ENCODE results near the gene NPB.

NPB gene

GRCh38 chr17:81898885-81899284, 3.2 kb upstream of the NPB start:
- in situ Hi-C loops (cut with MboI; ENCODE audit: low sequenced_read_pairs): no loop called here

DNA sequence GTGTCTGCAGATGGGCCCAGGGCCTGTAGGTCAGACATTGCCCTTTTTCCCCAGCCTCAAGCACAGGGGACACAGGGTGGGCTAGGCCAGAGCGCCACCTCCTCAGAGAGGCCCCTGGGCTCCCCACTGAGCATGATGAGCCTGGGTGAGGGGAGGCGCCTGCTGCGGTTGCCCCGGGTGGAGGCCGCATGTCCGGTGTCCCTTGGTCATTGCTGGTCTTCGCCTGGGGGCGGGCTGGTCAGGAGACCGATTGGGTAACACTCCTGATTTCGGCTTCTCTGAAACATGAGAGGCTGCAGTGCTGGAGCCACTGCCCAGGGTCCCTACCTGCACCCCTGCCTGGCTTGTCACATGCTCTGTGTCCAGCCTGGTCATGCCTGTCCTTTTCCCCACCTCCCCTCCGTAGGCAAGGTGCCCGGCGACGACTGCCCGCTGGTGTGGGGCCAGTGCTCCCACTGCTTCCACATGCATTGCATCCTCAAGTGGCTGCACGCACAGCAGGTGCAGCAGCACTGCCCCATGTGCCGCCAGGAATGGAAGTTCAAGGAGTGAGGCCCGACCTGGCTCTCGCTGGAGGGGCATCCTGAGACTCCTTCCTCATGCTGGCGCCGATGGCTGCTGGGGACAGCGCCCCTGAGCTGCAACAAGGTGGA, 2.4 kb upstream of the NPB start:
- in situ Hi-C loops (cut with MboI; ENCODE audit: low sequenced_read_pairs): no loop called here

DNA sequence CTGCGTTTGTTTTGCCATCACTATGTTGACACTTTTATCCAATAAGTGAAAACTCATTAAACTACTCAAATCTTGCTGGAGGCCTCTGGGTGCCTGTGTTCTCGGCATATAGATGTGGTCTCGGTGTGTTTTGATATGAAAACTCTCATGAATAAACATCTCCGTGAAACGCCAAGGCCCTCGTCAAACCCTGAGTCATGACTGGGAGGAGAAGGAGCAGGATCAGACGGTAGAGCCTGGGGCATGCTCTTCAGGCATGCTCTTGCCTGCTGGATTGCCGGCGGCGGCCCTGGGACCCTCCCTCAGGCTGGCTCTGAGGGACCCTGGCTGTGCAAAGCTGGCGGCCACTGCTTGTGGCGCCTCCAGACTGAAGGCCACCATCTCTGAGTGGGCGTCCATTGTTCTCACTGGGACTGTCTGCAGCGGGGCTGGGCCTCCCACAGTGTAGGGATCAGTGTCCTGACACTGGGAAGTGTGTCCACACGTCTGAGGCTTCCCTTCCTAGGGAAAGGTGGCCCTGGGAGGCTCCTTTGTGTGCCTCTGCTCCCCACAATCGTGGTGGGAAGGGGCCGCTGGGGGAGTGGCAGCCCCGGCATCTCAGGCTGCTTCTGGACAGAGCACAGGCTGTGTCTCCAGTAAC, 1.7 kb upstream of the NPB start:
- in situ Hi-C loops (cut with MboI; ENCODE audit: low sequenced_read_pairs): no loop called here

DNA sequence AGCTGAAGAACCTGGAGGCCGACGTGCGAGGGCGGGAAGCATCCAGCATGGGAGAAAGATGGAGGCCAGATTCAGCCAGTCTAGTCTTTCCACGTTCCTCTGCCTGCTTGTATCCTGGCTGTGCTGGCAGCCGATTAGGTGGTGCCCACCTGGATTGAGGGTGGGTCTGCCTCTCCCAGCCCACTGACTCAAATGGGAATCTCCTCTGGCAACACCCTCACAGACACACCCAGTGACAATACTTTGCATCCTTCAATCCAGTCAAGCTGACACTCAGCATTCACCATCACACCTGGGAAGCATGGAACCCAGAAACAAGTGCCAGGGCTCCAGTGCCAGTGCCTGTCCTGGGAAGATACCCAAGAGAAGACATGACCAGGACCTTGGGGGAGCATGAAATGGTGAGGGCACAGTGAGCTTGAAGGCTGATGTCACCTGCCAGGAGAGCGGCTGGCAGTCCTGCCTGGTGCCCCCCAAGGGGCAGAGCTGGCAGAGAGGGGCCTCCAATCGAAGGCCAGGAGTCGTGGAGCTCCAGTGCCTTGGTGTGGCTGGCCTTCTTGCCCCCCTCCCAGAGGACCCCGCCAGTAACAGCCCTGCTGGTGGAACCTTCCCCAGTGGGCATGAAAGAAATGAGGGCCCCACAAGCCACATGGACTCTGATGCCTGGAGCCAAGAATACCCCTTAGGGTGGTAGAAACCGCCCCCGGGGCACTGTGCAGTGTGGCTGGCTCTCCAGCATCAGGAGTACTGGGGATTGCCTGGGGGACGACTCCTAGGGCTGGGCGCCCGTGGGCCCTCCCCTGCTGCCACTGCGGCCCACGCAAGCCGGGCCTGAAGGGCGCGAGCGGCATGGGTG, 643 bp upstream of the NPB start:
- in situ Hi-C loops (cut with MboI; ENCODE audit: low sequenced_read_pairs): no loop called here

DNA sequence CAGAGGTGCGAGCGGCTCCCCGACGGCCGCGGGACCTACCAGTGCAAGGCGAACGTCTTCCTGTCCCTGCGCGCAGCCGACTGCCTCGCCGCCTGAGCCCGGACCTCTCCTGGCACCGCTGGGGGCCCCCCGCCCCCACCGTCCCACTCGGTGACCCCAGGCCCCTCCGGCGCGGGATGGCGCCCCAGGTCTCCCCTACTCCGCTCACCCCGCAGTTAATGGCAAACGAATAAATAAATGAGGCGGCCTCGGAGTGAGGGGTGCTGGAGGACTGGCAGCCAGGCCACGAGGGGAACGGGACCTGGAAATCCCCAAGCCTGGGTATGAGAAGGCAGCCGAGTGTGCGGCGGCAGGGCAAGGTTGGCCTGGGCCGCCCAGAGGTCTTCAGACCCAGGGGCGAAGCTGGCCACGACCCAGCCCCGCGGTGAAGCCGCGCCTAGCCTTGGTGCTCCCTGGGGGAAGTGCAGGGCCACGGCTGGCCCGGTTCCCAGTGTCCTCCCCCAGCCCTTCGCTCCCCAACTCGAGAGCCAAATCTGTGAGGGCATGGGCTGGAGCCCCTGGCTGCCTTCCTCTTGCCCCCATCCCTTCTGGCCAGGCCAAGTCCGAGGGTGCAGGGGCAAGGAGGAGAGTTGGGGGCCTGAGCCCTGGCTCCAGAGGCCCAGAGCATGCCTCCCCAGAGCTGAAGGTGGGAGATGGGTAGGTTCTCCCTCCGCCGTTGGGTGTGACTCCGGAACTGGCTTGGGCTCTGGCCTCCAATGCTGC, 796 bp downstream of the NPB start:
- in situ Hi-C loops (cut with MboI; ENCODE audit: low sequenced_read_pairs): no loop called here

- in situ Hi-C loops (cut with MboI; ENCODE audit: low sequenced_read_pairs): no loop called here
Observed at GRCh38 chr17:81903415-81903831, 1.4 kb downstream of the NPB start.

DNA sequence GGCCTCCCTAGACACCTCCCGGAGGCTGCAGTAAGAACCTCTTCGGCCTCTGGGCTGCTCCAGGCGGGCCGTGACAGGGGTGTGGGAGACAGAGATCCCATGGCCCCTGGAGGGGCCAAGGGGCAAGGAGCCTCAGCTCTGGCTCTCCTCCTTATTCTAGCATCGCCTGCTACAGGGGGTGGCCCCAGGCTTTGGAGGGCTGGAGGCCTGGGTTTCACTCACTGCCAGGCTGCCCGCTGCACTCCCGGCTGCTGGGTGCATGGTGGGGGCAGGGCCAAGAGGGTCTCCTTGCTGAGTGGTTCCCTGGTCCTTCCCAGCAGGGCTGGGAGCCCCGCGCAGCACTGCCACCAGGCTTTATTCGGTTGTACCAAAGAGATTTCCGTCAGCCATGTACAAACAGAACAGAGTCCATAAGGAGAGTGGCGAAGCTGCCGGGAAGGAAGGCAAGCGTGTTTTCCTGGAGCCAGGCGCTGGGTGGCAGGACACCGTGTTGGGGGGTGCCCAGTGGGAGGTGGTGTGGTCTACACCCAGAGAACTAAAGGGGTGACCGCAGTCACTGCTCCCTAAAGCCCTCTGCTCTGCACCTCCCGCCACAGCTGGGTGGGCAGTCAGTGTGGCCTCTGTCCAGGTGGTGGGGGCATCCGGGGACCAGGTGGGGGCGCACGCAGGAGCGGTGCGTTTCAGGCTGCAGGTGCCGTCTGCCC, 2.0 kb downstream of the NPB start:
- in situ Hi-C loops (cut with MboI; ENCODE audit: low sequenced_read_pairs): no loop called here

GRCh38 chr17:81904600-81905423, 2.8 kb downstream of the NPB start:
- in situ Hi-C loops (cut with MboI; ENCODE audit: low sequenced_read_pairs): no loop called here

- in situ Hi-C loops (cut with MboI; ENCODE audit: low sequenced_read_pairs): no loop called here
Observed at GRCh38 chr17:81905424-81905875, 3.4 kb downstream of the NPB start.

DNA sequence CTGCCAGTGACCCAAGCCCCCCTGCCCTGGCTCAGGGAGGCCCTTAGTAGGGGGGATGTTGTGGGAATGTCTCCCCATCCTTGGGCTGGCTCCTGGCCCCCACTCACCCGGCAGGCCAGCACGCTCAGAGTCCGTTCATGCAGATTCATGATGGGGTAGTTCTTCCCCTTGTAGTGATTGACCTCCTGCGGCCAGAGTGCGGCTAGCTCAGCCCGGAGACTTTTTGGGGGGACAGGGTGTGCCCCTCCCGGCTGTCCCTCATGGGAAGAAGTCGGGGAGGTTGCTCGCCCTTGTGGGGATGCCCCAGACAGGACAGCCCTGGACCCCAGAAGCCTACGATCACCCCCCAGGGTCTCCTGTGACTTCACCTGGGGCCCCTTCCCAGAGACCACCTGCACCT, 4.0 kb downstream of the NPB start:
- in situ Hi-C loops (cut with MboI; ENCODE audit: low sequenced_read_pairs): no loop called here

GRCh38 chr17:81906476-81907218, 4.6 kb downstream of the NPB start:
- in situ Hi-C loops (cut with MboI; ENCODE audit: low sequenced_read_pairs): no loop called here

GRCh38 chr17:81907219-81908145, 5.4 kb downstream of the NPB start:
- in situ Hi-C loops (cut with MboI; ENCODE audit: low sequenced_read_pairs): no loop called here

- in situ Hi-C loops (cut with MboI; ENCODE audit: low sequenced_read_pairs): no loop called here
Observed at GRCh38 chr17:81908793-81909192, 6.8 kb downstream of the NPB start.

GRCh38 chr17:81909231-81909630, 7.2 kb downstream of the NPB start:
- in situ Hi-C loops (cut with MboI; ENCODE audit: low sequenced_read_pairs): no loop called here

GRCh38 chr17:81909966-81910839, 8.2 kb downstream of the NPB start:
- in situ Hi-C loops (cut with MboI; ENCODE audit: low sequenced_read_pairs): no loop called here

GRCh38 chr17:81910840-81911276, 8.8 kb downstream of the NPB start:
- in situ Hi-C loops (cut with MboI; ENCODE audit: low sequenced_read_pairs): no loop called here

Measured in HL-60/S4 treated with phorbol 12-myristate 13-acetate at 8.2 ng/mL for 4 days and 3 days (cell line).